Measurements from ENCODE around the gene SMAD4.

SMAD4 gene

GRCh38 chr18:51068105-51068504 is 38.1 kb downstream of the SMAD4 start:
- Histone ChIP-seq H3K27me3 (replicated peaks; ENCODE audit: control insufficient read depth, insufficient read depth, low read length, poor library complexity, severe bottlenecking) (no peaks in the 10 kb centered on the region), H3K4me3 (ENCODE audit: insufficient read depth, low read depth, low read length, poor library complexity, severe bottlenecking) (no peak overlapping the region), H3K27ac (ENCODE audit: insufficient read depth, low read length, poor library complexity, severe bottlenecking) (no peak overlapping the region), H3K4me1 (ENCODE audit: control insufficient read depth, insufficient read depth, low read length, poor library complexity, severe bottlenecking) (peaks cover 4% of the 10 kb centered on the region), H3K36me3 (ENCODE audit: control insufficient read depth, insufficient read depth, low read length) (peaks cover 33% of the 10 kb centered on the region), H3K9me3 (ENCODE audit: control insufficient read depth, low read length) (no peaks in the 10 kb centered on the region)
- no peak for DNase-seq

GRCh38 chr18:51069885-51070284 is 39.9 kb downstream of the SMAD4 start:
- H3K4me1 ChIP-seq (ENCODE audit: control insufficient read depth, insufficient read depth, low read length, poor library complexity, severe bottlenecking) = peaks cover 4% of the 10 kb centered on the region
- no peak overlapping the region for H3K4me3 ChIP-seq (ENCODE audit: insufficient read depth, low read depth, low read length, poor library complexity, severe bottlenecking)
- peaks cover 27% of the 10 kb centered on the region for H3K36me3 ChIP-seq (ENCODE audit: control insufficient read depth, insufficient read depth, low read length)
- no peak for DNase-seq
- no peaks in the 10 kb centered on the region for H3K27me3 ChIP-seq (replicated peaks; ENCODE audit: control insufficient read depth, insufficient read depth, low read length, poor library complexity, severe bottlenecking)
- H3K9me3 ChIP-seq (ENCODE audit: control insufficient read depth, low read length) = no peaks in the 10 kb centered on the region
- no peak overlapping the region for H3K27ac ChIP-seq (ENCODE audit: insufficient read depth, low read length, poor library complexity, severe bottlenecking)

- H3K27ac ChIP-seq (ENCODE audit: insufficient read depth, low read length, poor library complexity, severe bottlenecking) = no peak overlapping the region
- H3K36me3 ChIP-seq (ENCODE audit: control insufficient read depth, insufficient read depth, low read length) = peaks cover 26% of the 10 kb centered on the region
- H3K4me3 ChIP-seq (ENCODE audit: insufficient read depth, low read depth, low read length, poor library complexity, severe bottlenecking) = no peak overlapping the region
- peaks cover 4% of the 10 kb centered on the region for H3K4me1 ChIP-seq (ENCODE audit: control insufficient read depth, insufficient read depth, low read length, poor library complexity, severe bottlenecking)
- H3K9me3 ChIP-seq (ENCODE audit: control insufficient read depth, low read length) = no peaks in the 10 kb centered on the region
- no peaks in the 10 kb centered on the region for H3K27me3 ChIP-seq (replicated peaks; ENCODE audit: control insufficient read depth, insufficient read depth, low read length, poor library complexity, severe bottlenecking)
- no peak for DNase-seq
These were observed 40.5 kb downstream of the SMAD4 start for GRCh38 chr18:51070545-51070944.

- Histone ChIP-seq H3K27ac (ENCODE audit: insufficient read depth, low read length, poor library complexity, severe bottlenecking) (no peak overlapping the region), H3K4me3 (ENCODE audit: insufficient read depth, low read depth, low read length, poor library complexity, severe bottlenecking) (no peak overlapping the region), H3K9me3 (ENCODE audit: control insufficient read depth, low read length) (no peaks in the 10 kb centered on the region), H3K27me3 (replicated peaks; ENCODE audit: control insufficient read depth, insufficient read depth, low read length, poor library complexity, severe bottlenecking) (no peaks in the 10 kb centered on the region), H3K36me3 (ENCODE audit: control insufficient read depth, insufficient read depth, low read length) (peaks cover 37% of the 10 kb centered on the region), H3K4me1 (ENCODE audit: control insufficient read depth, insufficient read depth, low read length, poor library complexity, severe bottlenecking) (peaks cover 4% of the 10 kb centered on the region)
- no peak for DNase-seq
These were observed 42.7 kb downstream of the SMAD4 start for GRCh38 chr18:51072586-51073313.

- Histone ChIP-seq H3K36me3 (ENCODE audit: control insufficient read depth, insufficient read depth, low read length) (peaks cover 47% of the 10 kb centered on the region), H3K4me3 (ENCODE audit: insufficient read depth, low read depth, low read length, poor library complexity, severe bottlenecking) (no peak overlapping the region), H3K27me3 (replicated peaks; ENCODE audit: control insufficient read depth, insufficient read depth, low read length, poor library complexity, severe bottlenecking) (no peaks in the 10 kb centered on the region), H3K9me3 (ENCODE audit: control insufficient read depth, low read length) (no peaks in the 10 kb centered on the region), H3K27ac (ENCODE audit: insufficient read depth, low read length, poor library complexity, severe bottlenecking) (no peak overlapping the region), H3K4me1 (ENCODE audit: control insufficient read depth, insufficient read depth, low read length, poor library complexity, severe bottlenecking) (peaks cover 4% of the 10 kb centered on the region)
- no peak for DNase-seq
These were observed 44.6 kb downstream of the SMAD4 start for GRCh38 chr18:51074605-51075004.

GRCh38 chr18:51076503-51076902 is 46.5 kb downstream of the SMAD4 start:
- H3K9me3 ChIP-seq (ENCODE audit: control insufficient read depth, low read length) = no peaks in the 10 kb centered on the region
- H3K4me1 ChIP-seq (ENCODE audit: control insufficient read depth, insufficient read depth, low read length, poor library complexity, severe bottlenecking) = peaks cover 4% of the 10 kb centered on the region
- no peak for DNase-seq
- H3K36me3 ChIP-seq (ENCODE audit: control insufficient read depth, insufficient read depth, low read length) = peaks cover 58% of the 10 kb centered on the region
- H3K27me3 ChIP-seq (replicated peaks; ENCODE audit: control insufficient read depth, insufficient read depth, low read length, poor library complexity, severe bottlenecking) = no peaks in the 10 kb centered on the region
- no peak overlapping the region for H3K27ac ChIP-seq (ENCODE audit: insufficient read depth, low read length, poor library complexity, severe bottlenecking)
- no peak overlapping the region for H3K4me3 ChIP-seq (ENCODE audit: insufficient read depth, low read depth, low read length, poor library complexity, severe bottlenecking)

GRCh38 chr18:51077217-51077616 is 47.2 kb downstream of the SMAD4 start:
- no peaks in the 10 kb centered on the region for H3K4me1 ChIP-seq (ENCODE audit: control insufficient read depth, insufficient read depth, low read length, poor library complexity, severe bottlenecking)
- no peak overlapping the region for H3K27ac ChIP-seq (ENCODE audit: insufficient read depth, low read length, poor library complexity, severe bottlenecking)
- H3K4me3 ChIP-seq (ENCODE audit: insufficient read depth, low read depth, low read length, poor library complexity, severe bottlenecking) = no peak overlapping the region
- no peaks in the 10 kb centered on the region for H3K9me3 ChIP-seq (ENCODE audit: control insufficient read depth, low read length)
- H3K36me3 ChIP-seq (ENCODE audit: control insufficient read depth, insufficient read depth, low read length) = peaks cover 62% of the 10 kb centered on the region
- H3K27me3 ChIP-seq (replicated peaks; ENCODE audit: control insufficient read depth, insufficient read depth, low read length, poor library complexity, severe bottlenecking) = no peaks in the 10 kb centered on the region
- DNase-seq = no peak

- Histone ChIP-seq H3K9me3 (ENCODE audit: control insufficient read depth, low read length) (no peaks in the 10 kb centered on the region), H3K4me1 (ENCODE audit: control insufficient read depth, insufficient read depth, low read length, poor library complexity, severe bottlenecking) (no peaks in the 10 kb centered on the region), H3K4me3 (ENCODE audit: insufficient read depth, low read depth, low read length, poor library complexity, severe bottlenecking) (no peak overlapping the region), H3K27ac (ENCODE audit: insufficient read depth, low read length, poor library complexity, severe bottlenecking) (no peak overlapping the region), H3K36me3 (ENCODE audit: control insufficient read depth, insufficient read depth, low read length) (peaks cover 62% of the 10 kb centered on the region), H3K27me3 (replicated peaks; ENCODE audit: control insufficient read depth, insufficient read depth, low read length, poor library complexity, severe bottlenecking) (no peaks in the 10 kb centered on the region)
- no peak for DNase-seq
These were observed 48.0 kb downstream of the SMAD4 start for GRCh38 chr18:51078026-51078425.

GRCh38 chr18:51082571-51083267 is 52.7 kb downstream of the SMAD4 start:
- Histone ChIP-seq H3K36me3 (ENCODE audit: control insufficient read depth, insufficient read depth, low read length) (peaks cover 59% of the 10 kb centered on the region), H3K27ac (ENCODE audit: insufficient read depth, low read length, poor library complexity, severe bottlenecking) (no peak overlapping the region), H3K27me3 (replicated peaks; ENCODE audit: control insufficient read depth, insufficient read depth, low read length, poor library complexity, severe bottlenecking) (no peaks in the 10 kb centered on the region), H3K4me1 (ENCODE audit: control insufficient read depth, insufficient read depth, low read length, poor library complexity, severe bottlenecking) (no peaks in the 10 kb centered on the region), H3K9me3 (ENCODE audit: control insufficient read depth, low read length) (no peaks in the 10 kb centered on the region), H3K4me3 (ENCODE audit: insufficient read depth, low read depth, low read length, poor library complexity, severe bottlenecking) (no peak overlapping the region)
- DNase-seq = no peak

- Histone ChIP-seq H3K27ac (ENCODE audit: insufficient read depth, low read length, poor library complexity, severe bottlenecking) (no peak overlapping the region), H3K27me3 (replicated peaks; ENCODE audit: control insufficient read depth, insufficient read depth, low read length, poor library complexity, severe bottlenecking) (no peaks in the 10 kb centered on the region), H3K9me3 (ENCODE audit: control insufficient read depth, low read length) (no peaks in the 10 kb centered on the region), H3K4me3 (ENCODE audit: insufficient read depth, low read depth, low read length, poor library complexity, severe bottlenecking) (no peak overlapping the region), H3K36me3 (ENCODE audit: control insufficient read depth, insufficient read depth, low read length) (peaks cover 52% of the 10 kb centered on the region), H3K4me1 (ENCODE audit: control insufficient read depth, insufficient read depth, low read length, poor library complexity, severe bottlenecking) (no peaks in the 10 kb centered on the region)
- no peak for DNase-seq
These were observed 53.4 kb downstream of the SMAD4 start for GRCh38 chr18:51083398-51083797.

Measured in effector memory CD4-positive, alpha-beta T cell (primary cell).